CD4-positive, alpha-beta T cell treated with Interleukin-15 for 4 hours (primary cell): ENCODE data around the gene GPR153.
"Not testable (repeated sequence)": the region's sequence is repeated elsewhere in the genome, so short reads cannot be mapped to it uniquely, and the experiment has no call there.

Source experiments
- DNase-seq: peaks from one replicate; pipeline ENCODE4 v3.0.0-alpha.2; 2020; ENCODE audit warnings: low spot score

GPR153 gene

GRCh38 chr1:6233376-6233775, 27.5 kb downstream of the GPR153 start:
- DNase-seq: no peak

GRCh38 chr1:6225651-6226050, 35.2 kb downstream of the GPR153 start:
- no peak for DNase-seq

GRCh38 chr1:6224718-6225117, 36.2 kb downstream of the GPR153 start:
- DNase-seq: no peak

- DNase-seq: no peak
These were observed 37.3 kb downstream of the GPR153 start for GRCh38 chr1:6223617-6224016.

GRCh38 chr1:6222636-6223035, 38.3 kb downstream of the GPR153 start:
- DNase-seq: no peak

- DNase-seq: no peak
These were observed 39.6 kb downstream of the GPR153 start for GRCh38 chr1:6221210-6221784.

GRCh38 chr1:6220236-6220635, 40.7 kb downstream of the GPR153 start:
- DNase-seq: no peak

- DNase-seq: not testable (repeated sequence)
These were observed 41.3 kb downstream of the GPR153 start for GRCh38 chr1:6219641-6220040.

GRCh38 chr1:6218375-6219164, 42.3 kb downstream of the GPR153 start:
- DNase-seq: no peak

- DNase-seq: no peak
These were observed 48.5 kb downstream of the GPR153 start for GRCh38 chr1:6212193-6212959.

- no peak for DNase-seq
These were observed 49.2 kb downstream of the GPR153 start for GRCh38 chr1:6211731-6212130.

- no peak for DNase-seq
These were observed 50.1 kb downstream of the GPR153 start for GRCh38 chr1:6210591-6211355.

GRCh38 chr1:6209661-6210580, 51.0 kb downstream of the GPR153 start:
- DNase-seq: no peak

- DNase-seq: no peak
These were observed 51.9 kb downstream of the GPR153 start for GRCh38 chr1:6208723-6209660.

- DNase-seq: no peak
These were observed 53.0 kb downstream of the GPR153 start for GRCh38 chr1:6207921-6208320.

GRCh38 chr1:6207075-6207885, 53.6 kb downstream of the GPR153 start:
- no peak for DNase-seq

GRCh38 chr1:6206520-6206855, 54.4 kb downstream of the GPR153 start:
- DNase-seq: no peak

- DNase-seq: peak; percentile 55
These were observed 54.9 kb downstream of the GPR153 start, which contains the start of gene RNF207 for GRCh38 chr1:6205849-6206519. Gene RNF207 (plus strand): TSS chr1:6206119. CDS start chr1:6206536, 417 bp downstream.

- no peak for DNase-seq
These were observed 58.6 kb downstream of the GPR153 start for GRCh38 chr1:6202256-6202655.
